NCI-H2196 (cell line): Measurements from ENCODE around the gene TSC22D3.
"Not testable (repeated sequence)": the region's sequence is repeated elsewhere in the genome, so short reads cannot be mapped to it uniquely, and the experiment has no call there.

Source experiments
- DNase-seq: peaks from one replicate; lab custom pipeline; 2025; ENCODE audit not compliant: unreplicated experiment; lab: John Stamatoyannopoulos, UW

TSC22D3 gene

GRCh38 chrX:107775734-107776511, at the start of gene TSC22D3:
Gene TSC22D3 (minus strand): TSS chrX:107775787. CDS start chrX:107775419, 368 bp downstream.
- peak; percentile 36 for DNase-seq

- DNase-seq = no peak
Measured at GRCh38 chrX:107823456-107823855, 47.9 kb upstream of the TSC22D3 start.

DNA sequence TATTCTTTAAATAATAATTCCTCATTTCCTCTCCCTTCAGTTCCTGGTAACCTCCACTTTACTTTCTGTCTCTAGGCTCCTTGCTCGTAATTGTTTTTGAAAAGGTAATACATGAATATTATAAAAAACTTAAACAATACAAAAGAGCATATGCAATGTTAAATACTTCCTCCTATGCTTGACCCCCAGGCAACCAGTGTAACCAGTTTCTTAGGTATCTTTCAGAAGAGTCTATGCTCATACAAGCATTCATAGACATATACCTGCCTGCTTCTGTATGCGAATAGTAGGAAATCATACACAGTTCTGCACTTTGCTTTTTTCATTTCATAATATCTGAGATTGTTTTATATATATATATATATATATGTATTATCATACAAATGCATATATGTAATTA, 47.5 kb upstream of the TSC22D3 start:
- no peak for DNase-seq

DNA sequence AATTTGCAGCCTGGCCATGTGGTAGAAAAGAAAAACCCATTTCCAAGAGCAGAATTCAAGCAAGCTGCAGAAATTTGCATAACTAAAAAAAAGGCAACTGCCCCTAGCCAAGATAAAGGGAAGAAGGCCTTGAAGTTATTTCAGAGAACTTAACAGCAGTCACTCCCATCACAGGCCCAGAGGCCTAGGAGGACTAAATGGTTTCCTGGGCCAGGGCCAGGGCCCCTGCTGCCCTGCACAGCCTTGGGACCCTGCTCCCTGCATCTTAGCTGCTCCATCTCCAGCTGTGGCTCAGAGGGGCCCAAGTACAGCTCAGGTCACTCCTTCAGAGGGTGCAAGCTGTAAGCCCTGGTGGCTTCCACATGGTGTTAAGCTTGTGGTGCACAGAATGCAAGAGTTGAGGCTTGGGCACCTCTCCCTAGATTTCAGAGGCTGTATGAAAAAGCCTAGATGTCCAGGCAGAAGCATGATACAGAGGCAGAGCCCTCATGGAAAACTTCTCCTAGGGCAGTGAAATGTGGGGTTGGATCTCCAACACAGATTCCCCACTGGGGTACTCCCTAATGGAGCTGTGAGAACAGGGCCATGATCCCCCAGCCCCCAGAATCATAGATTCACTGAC, 43.4 kb upstream of the TSC22D3 start:
- DNase-seq = no peak

- DNase-seq = not testable (repeated sequence)
Measured at GRCh38 chrX:107810053-107810452, 34.5 kb upstream of the TSC22D3 start.

DNA sequence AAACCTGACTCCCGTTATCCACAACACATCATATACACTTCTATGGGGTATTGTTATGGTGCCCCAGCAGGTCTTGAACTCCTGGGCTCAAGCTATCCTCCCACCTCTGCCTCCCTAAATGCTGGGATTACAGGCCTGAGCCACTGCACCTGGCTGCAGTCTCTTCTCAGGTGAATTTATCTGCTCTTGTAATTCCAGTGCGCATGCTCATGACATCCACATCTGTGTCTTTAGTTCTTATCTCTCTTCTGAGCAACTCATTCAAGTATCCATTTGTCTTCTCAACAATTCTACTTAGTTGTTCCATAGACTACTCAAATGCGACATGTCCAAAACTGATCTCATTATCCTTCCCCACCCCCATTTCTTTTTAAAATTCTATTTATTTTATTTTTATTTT, 29.6 kb upstream of the TSC22D3 start:
- DNase-seq = no peak

- DNase-seq = no peak
Measured at GRCh38 chrX:107804427-107804826, 28.8 kb upstream of the TSC22D3 start.

- DNase-seq = no peak
Measured at GRCh38 chrX:107787827-107788226, 12.2 kb upstream of the TSC22D3 start.

DNA sequence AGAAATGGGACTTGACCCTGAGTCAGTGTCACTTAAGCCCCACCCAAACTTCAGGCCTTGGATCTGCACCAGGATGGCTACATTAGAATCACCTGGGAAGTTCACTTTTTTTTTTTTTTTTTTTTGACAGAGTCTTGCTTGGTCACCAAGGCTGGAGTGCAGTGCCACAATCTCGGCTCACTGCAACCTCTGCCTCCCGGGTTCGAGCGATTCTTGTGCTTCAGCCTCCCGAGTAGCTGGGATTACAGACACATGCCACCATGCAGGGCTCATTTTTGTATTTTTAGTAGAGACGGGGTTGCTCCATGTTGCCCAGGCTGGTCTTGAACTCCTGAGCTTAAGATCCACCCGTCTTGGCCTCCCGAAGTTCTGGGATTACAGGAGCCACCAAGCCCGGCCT, 4.9 kb upstream of the TSC22D3 start:
- DNase-seq = no peak

DNA sequence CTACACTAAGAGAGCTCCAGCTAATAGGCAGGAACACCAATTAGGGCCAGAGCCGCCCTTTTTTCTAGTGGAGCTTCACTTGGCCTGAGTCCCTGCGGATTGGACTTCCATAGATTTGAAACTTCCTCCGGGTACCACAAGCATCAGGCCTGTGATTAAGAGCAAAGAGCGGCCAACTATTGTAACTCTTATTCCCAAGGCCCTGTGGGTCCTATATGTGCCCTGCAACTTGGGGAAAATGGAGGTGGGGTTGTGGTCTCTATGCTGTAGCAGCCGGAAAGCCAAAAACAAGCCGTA, 1.9 kb upstream of the TSC22D3 start, which contains the start of gene NCBP2L:
NCBP2L (plus strand) TSS at position 198 of the 297 bp plus-strand sequence. CDS start 16,488 bp downstream, outside the sequence.
- DNase-seq = no peak

DNA sequence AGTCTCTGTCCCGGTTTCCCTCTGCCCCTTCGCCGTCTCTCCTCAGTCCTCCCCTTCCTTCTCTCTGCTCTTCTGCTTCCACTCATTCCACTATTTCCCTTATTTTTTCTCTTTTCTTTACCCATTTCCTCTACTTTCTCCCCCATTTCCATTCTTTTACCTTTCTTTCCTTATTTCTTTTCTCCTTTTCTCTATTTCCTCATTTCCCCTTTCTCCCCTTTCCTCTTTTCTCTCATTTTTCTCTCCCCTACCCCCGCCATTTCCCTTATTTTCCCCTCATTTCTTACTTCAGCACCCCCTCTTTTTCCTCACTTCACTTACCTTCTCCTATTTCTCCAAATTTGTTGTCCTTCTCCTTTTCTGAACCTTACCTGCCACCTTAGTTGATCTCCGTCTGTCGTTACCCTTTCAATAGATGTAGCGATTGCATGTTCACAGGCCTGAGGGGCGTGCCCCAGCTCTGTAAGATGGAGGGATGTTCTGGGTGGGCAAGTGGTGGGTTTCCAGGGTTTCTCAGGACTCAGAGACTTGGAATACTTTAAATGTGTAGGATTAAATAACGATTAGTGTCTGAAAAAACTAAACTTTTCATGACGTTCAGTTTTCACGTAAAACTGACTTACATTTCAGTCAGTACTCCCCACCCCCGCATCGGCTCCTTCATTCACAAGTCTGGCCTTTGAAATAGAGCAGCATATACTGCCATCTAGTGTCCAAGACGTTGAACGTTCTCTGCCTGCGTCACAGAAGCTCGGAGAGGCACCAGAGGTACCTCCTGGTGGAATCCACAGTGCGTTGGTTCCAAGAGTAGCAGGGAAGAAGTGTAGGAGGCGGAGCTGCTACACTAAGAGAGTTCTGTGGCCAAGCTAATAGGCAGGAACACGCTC, 1.3 kb upstream of the TSC22D3 start:
- peak; percentile 71 for DNase-seq

GRCh38 chrX:107775000-107775733, 420 bp downstream of the TSC22D3 start:
- DNase-seq = no peak

DNA sequence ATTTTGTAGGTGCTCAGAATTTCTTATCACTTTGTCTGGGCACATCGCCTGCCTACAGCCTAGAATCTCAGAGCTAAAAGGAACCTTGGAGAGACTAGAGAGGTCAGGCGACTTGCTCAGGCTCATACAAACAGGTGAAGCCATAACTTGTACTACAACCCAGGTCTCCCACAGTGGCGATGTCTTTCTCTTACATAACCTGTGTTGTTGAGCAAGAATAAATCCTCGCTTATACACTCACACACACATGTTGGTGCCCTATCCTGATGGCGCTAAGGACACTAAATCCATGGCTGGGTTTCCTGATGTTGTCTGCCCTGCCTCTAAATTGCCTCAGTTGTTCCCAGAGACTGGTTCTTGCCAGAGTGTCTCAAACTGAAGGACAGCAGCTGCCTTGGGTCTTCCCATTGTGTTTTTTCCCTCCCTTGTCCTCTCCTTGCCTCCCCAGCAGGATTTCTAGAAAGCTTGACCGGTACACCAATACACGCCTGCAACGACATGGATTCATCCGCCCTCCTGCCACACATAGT, 1.6 kb downstream of the TSC22D3 start:
- DNase-seq = no peak

DNA sequence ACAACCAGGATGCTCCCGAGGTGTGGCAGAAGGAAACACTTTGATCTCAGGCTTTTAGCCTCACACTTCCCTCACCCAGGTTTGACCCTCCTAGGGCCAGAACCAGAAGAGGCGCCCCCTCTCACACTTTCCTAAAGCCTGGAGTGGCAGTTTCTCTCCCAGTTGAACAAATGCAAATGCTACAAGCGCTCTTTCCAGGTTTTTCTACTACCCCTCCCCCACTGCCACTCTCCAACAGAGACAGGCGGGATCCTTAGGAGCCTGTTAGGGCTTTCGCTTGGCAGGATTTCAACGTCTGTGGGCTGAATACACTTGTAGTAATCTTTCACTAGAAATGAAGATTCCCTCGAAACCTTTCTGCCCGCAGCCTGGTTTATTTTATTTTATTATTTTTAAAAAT, 2.4 kb downstream of the TSC22D3 start:
- no peak for DNase-seq

GRCh38 chrX:107769581-107770317, 5.8 kb downstream of the TSC22D3 start:
- DNase-seq = no peak

DNA sequence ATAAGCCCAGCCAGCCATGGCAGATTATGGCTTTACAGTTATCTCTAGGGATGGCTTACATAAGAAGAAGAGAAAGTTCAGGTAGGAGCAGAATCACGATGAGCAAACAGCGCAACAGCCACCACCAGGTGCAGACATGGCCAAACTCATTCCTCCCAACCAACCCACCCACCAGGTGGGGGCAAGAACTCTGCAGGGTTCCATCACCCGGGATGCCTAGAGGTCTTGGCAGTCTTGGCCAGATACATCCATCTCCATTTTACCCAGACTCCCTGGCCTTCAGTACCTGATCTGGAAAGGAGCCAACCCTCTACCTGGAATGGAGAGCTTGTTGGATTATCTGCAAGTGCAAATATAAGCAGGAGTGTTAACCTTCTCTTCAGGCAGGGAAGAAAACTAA, 7.5 kb downstream of the TSC22D3 start:
- DNase-seq = no peak

- no peak for DNase-seq
Measured at GRCh38 chrX:107766470-107767150, 9.0 kb downstream of the TSC22D3 start.

DNA sequence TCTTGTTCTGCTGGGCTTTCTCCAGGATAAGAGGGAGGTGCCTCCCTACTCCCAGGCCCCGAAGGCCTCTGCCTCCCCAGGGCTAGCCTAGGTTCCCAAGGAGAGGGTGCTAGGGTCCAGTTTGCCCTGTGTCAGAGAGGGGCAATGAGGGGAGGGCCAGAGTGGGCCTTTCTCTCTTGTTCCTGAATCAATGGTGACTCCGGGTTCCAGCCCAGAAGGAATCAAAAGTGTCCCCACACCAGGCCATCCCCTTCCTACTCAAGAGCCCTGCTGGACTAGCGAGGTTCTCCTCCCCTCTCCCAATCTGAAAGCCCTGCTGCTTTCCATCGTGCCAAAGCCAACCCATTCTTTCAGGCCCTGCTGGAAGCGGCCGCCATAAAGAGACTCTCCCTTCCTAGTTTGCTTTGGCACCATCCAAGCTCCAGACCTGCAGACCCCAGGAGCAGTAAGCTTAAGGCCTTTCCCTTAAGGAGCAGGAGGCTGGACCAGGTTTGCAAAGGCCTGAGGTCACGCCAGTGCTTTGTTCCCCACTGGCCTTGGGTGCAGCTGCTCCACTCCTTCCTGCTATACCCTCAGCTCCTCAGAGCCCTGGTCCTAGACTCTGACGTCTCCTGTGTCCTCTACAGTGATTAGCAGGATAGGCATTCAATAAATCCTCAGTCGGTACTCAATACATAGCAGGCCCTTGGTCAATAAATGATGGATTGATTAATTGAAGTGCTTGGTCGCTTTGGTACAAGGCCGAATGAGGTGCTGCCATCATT, 10.6 kb downstream of the TSC22D3 start:
- no peak for DNase-seq

GRCh38 chrX:107763647-107764046, 11.9 kb downstream of the TSC22D3 start:
- DNase-seq = no peak
